DMS153 treated with DMSO at 0.1 percent for 48 hours (cell line): ENCODE results near the gene PCDHA5.
"Not testable (repeated sequence)": the region's sequence is repeated elsewhere in the genome, so short reads cannot be mapped to it uniquely, and the experiment has no call there.

Source experiments
- DNase-seq: peaks from one replicate; lab custom pipeline; 2025; ENCODE audit not compliant: unreplicated experiment; lab: John Stamatoyannopoulos, UW

Gene PCDHA5

GRCh38 chr5:140821375-140822280 lies at the start of gene PCDHA5:
PCDHA5 (plus strand) TSS chr5:140821613.
- no peak for DNase-seq

GRCh38 chr5:140780512-140780911 lies 40.9 kb upstream of the PCDHA5 start:
- no peak for DNase-seq

GRCh38 chr5:140785905-140786686 lies 35.3 kb upstream of the PCDHA5 start, which contains the start of gene PCDHA1:
PCDHA1 (plus strand) TSS chr5:140786140.
- DNase-seq: no peak

GRCh38 chr5:140787422-140787821 lies 34.0 kb upstream of the PCDHA5 start:
- not testable (repeated sequence) for DNase-seq

- DNase-seq: not testable (repeated sequence)
Measured at GRCh38 chr5:140787849-140788504, 33.4 kb upstream of the PCDHA5 start.

- no peak for DNase-seq
Measured at GRCh38 chr5:140791089-140791488, 30.3 kb upstream of the PCDHA5 start.

- DNase-seq: no peak
Measured at GRCh38 chr5:140794595-140795258, 26.7 kb upstream of the PCDHA5 start, which contains the start of gene PCDHA2. PCDHA2 (plus strand) TSS chr5:140794852.

- DNase-seq: no peak
Measured at GRCh38 chr5:140795259-140795641, 26.2 kb upstream of the PCDHA5 start.

- not testable (repeated sequence) for DNase-seq
Measured at GRCh38 chr5:140796072-140796717, 25.2 kb upstream of the PCDHA5 start.

GRCh38 chr5:140796718-140797095 lies 24.7 kb upstream of the PCDHA5 start:
- DNase-seq: no peak

GRCh38 chr5:140800816-140801493 lies 20.5 kb upstream of the PCDHA5 start, which contains the start of gene PCDHA3:
PCDHA3 (plus strand) TSS chr5:140801057.
- no peak for DNase-seq

GRCh38 chr5:140801494-140801841 lies 19.9 kb upstream of the PCDHA5 start:
- DNase-seq: no peak

GRCh38 chr5:140802381-140802780 lies 19.0 kb upstream of the PCDHA5 start:
- not testable (repeated sequence) for DNase-seq

- DNase-seq: no peak
Measured at GRCh38 chr5:140802781-140803271, 18.6 kb upstream of the PCDHA5 start.

GRCh38 chr5:140806834-140807775 lies 14.3 kb upstream of the PCDHA5 start, which contains the start of gene PCDHA4:
PCDHA4 (plus strand) TSS chr5:140807068.
- DNase-seq: no peak

- DNase-seq: not testable (repeated sequence)
Measured at GRCh38 chr5:140808241-140808888, 13.0 kb upstream of the PCDHA5 start.

- DNase-seq: no peak
Measured at GRCh38 chr5:140808889-140809291, 12.5 kb upstream of the PCDHA5 start.

- no peak for DNase-seq
Measured at GRCh38 chr5:140822281-140822629, 842 bp downstream of the PCDHA5 start.
